MCF 10A (cell line): Measurements from ENCODE around the gene PACRG. TPM values are rescaled to one million over a fixed set of nuclear protein-coding genes. Genes with fewer than 3 reads are reported as not detected.

Source experiments
- BruUV-seq: library from RNA; stranded (reverse); fragments of 400-500 nt; replicated peaks from 2 replicates; lab custom pipeline; 2021; lab: Mats Ljungman, UMichigan
- CTCF ChIA-PET: fragments of 300-600 bp; sonication (Branson Sonifier 250); formaldehyde crosslinking; extraction: SDS; loops from one replicate; lab custom pipeline; 2021; ENCODE audit warnings: antibody characterized with exemption, inconsistent platforms; lab: Yijun Ruan, JAX
- POLR2A ChIA-PET: fragments of 300-600, 350-650 bp; sonication (Branson Sonifier 250); formaldehyde crosslinking; extraction: SDS; loops from one replicate; lab custom pipeline; 2020; ENCODE audit warnings: antibody characterized with exemption, inconsistent platforms; lab: Yijun Ruan, JAX
- DNase-seq: peaks from one replicate; pipeline ENCODE4 v3.0.0-alpha.2; 2018; ENCODE audit not compliant: unreplicated experiment
- H3K27ac Mint-ChIP-seq: one replicate; pipeline ENCODE4 v1.8.0; 2022; ENCODE audit warnings: mild to moderate bottlenecking, low read depth, mixed read lengths; ENCODE audit not compliant: unreplicated experiment
- H3K27me3 Mint-ChIP-seq: one replicate; pipeline ENCODE4 v1.8.0; 2022; ENCODE audit warnings: mixed read lengths; ENCODE audit not compliant: insufficient read depth, unreplicated experiment
- H3K36me3 Mint-ChIP-seq: one replicate; pipeline ENCODE4 v1.8.0; 2022; ENCODE audit warnings: mild to moderate bottlenecking, moderate library complexity, mixed read lengths; ENCODE audit not compliant: insufficient read depth, unreplicated experiment
- H3K4me1 Mint-ChIP-seq: one replicate; pipeline ENCODE4 v1.8.0; 2022; ENCODE audit warnings: mixed read lengths; ENCODE audit not compliant: insufficient read depth, unreplicated experiment
- H3K4me3 Mint-ChIP-seq: one replicate; pipeline ENCODE4 v1.8.0; 2022; ENCODE audit warnings: mild to moderate bottlenecking, moderate library complexity, mixed read lengths; ENCODE audit not compliant: unreplicated experiment
- H3K9me3 Mint-ChIP-seq: one replicate; pipeline ENCODE4 v1.8.0; 2022; ENCODE audit warnings: mixed read lengths; ENCODE audit not compliant: unreplicated experiment
- CTCF ChIP-seq: fragments of 200-600 bp; IDR thresholded peaks from one replicate; pipeline ENCODE4 v1.8.0; 2022; ENCODE audit warnings: antibody characterized with exemption, mild to moderate bottlenecking; ENCODE audit not compliant: unreplicated experiment
- intact Hi-C: fragments of 100-400 bp; cut with micrococcal nuclease; formaldehyde crosslinking; loops from 2 replicates; pipeline ENCODE4 v1.14.1; 2022
- total RNA-seq: library from RNA; stranded (reverse); gene quantifications from 2 replicates; pipeline ENCODE4 v1.2.3, GENCODE V29; 2022

The PACRG gene
- total RNA-seq, 1 experiment from 2014 or later: not detected

- Mint-ChIP-seq H3K9me3 (peaks cover 7% of the 10 kb centered on the region), H3K4me3 (no peak overlapping the region), H3K36me3 (no peaks in the 10 kb centered on the region), H3K4me1 (no peaks in the 10 kb centered on the region), H3K27ac (no peak overlapping the region), H3K27me3 (no peaks in the 10 kb centered on the region)
- ChIA-PET CTCF (interaction anchor here (0.6 to 1.9 kb wide), 19 partner anchors 8 to 1708 kb away, joined by 3 to 8 read pairs (median 3); no protein-coding TSS in a partner anchor), POLR2A (no interaction called here)
- no TSS peak for BruUV-seq
- DNase-seq: peak; percentile 17
- intact Hi-C loops: no loop called here
- TF ChIP-seq CTCF: peak; percentile 65
Measured at GRCh38 chr6:163170294-163170883, 442.6 kb downstream of the PACRG start.

- Mint-ChIP-seq H3K9me3 (peaks cover 7% of the 10 kb centered on the region), H3K4me1 (no peaks in the 10 kb centered on the region), H3K4me3 (no peak overlapping the region), H3K27me3 (no peaks in the 10 kb centered on the region), H3K36me3 (no peaks in the 10 kb centered on the region), H3K27ac (no peak overlapping the region)
- no peak for DNase-seq
- TF ChIP-seq CTCF: no peak
- BruUV-seq: no TSS peak
- intact Hi-C loops: no loop called here
- ChIA-PET CTCF (interaction anchor here (1.3 kb wide), 1 partner anchor 936 kb away, joined by 4 read pairs; no protein-coding TSS in a partner anchor), POLR2A (no interaction called here)
Measured at GRCh38 chr6:163173741-163174140, 446.0 kb downstream of the PACRG start.

- Mint-ChIP-seq H3K27me3 (no peaks in the 10 kb centered on the region), H3K9me3 (peaks cover 7% of the 10 kb centered on the region), H3K27ac (no peak overlapping the region), H3K4me3 (no peak overlapping the region), H3K36me3 (no peaks in the 10 kb centered on the region), H3K4me1 (no peaks in the 10 kb centered on the region)
- ChIA-PET POLR2A (no interaction called here), CTCF (interaction anchor here (0.5 to 0.6 kb wide), 2 partner anchors 200 to 225 kb away, joined by 3 read pairs; no protein-coding TSS in a partner anchor)
- DNase-seq: no peak
- TF ChIP-seq CTCF: no peak
- intact Hi-C loops: no loop called here
- no TSS peak for BruUV-seq
Measured at GRCh38 chr6:163175301-163175700, 447.5 kb downstream of the PACRG start.

GRCh38 chr6:163176097-163176496 is 448.3 kb downstream of the PACRG start:
- CTCF ChIA-PET: no interaction called here
- Mint-ChIP-seq H3K4me1 (no peaks in the 10 kb centered on the region), H3K36me3 (no peaks in the 10 kb centered on the region), H3K27ac (no peak overlapping the region), H3K4me3 (no peak overlapping the region), H3K9me3 (no peaks in the 10 kb centered on the region), H3K27me3 (no peaks in the 10 kb centered on the region)
- no peak for DNase-seq
- intact Hi-C loops: no loop called here
- no TSS peak for BruUV-seq
- POLR2A ChIA-PET: no interaction called here
- TF ChIP-seq CTCF: no peak
